ENCODE results near the gene NAALADL2.

The NAALADL2 gene

GRCh38 chr3:175737646-175738572 lies 878.8 kb downstream of the NAALADL2 start:
- TF ChIP-seq, protein P1, sequence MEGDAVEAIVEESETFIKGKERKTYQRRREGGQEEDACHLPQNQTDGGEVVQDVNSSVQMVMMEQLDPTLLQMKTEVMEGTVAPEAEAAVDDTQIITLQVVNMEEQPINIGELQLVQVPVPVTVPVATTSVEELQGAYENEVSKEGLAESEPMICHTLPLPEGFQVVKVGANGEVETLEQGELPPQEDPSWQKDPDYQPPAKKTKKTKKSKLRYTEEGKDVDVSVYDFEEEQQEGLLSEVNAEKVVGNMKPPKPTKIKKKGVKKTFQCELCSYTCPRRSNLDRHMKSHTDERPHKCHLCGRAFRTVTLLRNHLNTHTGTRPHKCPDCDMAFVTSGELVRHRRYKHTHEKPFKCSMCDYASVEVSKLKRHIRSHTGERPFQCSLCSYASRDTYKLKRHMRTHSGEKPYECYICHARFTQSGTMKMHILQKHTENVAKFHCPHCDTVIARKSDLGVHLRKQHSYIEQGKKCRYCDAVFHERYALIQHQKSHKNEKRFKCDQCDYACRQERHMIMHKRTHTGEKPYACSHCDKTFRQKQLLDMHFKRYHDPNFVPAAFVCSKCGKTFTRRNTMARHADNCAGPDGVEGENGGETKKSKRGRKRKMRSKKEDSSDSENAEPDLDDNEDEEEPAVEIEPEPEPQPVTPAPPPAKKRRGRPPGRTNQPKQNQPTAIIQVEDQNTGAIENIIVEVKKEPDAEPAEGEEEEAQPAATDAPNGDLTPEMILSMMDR (IDR thresholded peaks at IDR 0.05; ENCODE audit: borderline replicate concordance, extremely low read depth, low read length, poor library complexity, severe bottlenecking): no peak
- TF ChIP-seq EZH2 (IDR thresholded peaks at IDR 0.05; ENCODE audit: borderline replicate concordance, low read depth, low read length, severe bottlenecking): no peak
- Histone ChIP-seq H3K27ac (ENCODE audit: low read length) (no peak overlapping the region), H3K4me1 (ENCODE audit: insufficient read depth, low read length) (no peaks in the 10 kb centered on the region), H3K4me2 (ENCODE audit: insufficient read depth, low read length) (no peak overlapping the region), H4K20me1 (ENCODE audit: insufficient read depth, low read length) (no peaks in the 10 kb centered on the region), H2AFZ (ENCODE audit: low read depth, low read length) (no peak overlapping the region), H3K27me3 (ENCODE audit: insufficient read depth, low read length, poor library complexity) (no peaks in the 10 kb centered on the region), H3K9ac (ENCODE audit: low read depth, low read length) (no peak overlapping the region), H3K79me2 (ENCODE audit: insufficient read depth, low read length) (no peaks in the 10 kb centered on the region), H3K4me3 (ENCODE audit: low read depth in 1 of 2, low read length in 2 of 2) (no peak overlapping the region), H3K9me3 (ENCODE audit: insufficient read depth, low read length, severe bottlenecking) (no peaks in the 10 kb centered on the region), H3K36me3 (ENCODE audit: insufficient read depth, low read length) (no peaks in the 10 kb centered on the region)
- no peak for DNase-seq
- ATAC-seq (ENCODE audit: insufficient read depth, low read depth): no peak

- H3K4me2 ChIP-seq (ENCODE audit: insufficient read depth, low read length): no peak overlapping the region
These were observed 882.8 kb downstream of the NAALADL2 start for GRCh38 chr3:175741951-175742350.

GRCh38 chr3:175743733-175744400 lies 884.7 kb downstream of the NAALADL2 start:
- Histone ChIP-seq H3K27ac (ENCODE audit: low read length) (no peak overlapping the region), H4K20me1 (ENCODE audit: insufficient read depth, low read length) (no peaks in the 10 kb centered on the region), H2AFZ (ENCODE audit: low read depth, low read length) (no peak overlapping the region), H3K79me2 (ENCODE audit: insufficient read depth, low read length) (no peaks in the 10 kb centered on the region), H3K27me3 (ENCODE audit: insufficient read depth, low read length, poor library complexity) (no peaks in the 10 kb centered on the region), H3K9me3 (ENCODE audit: insufficient read depth, low read length, severe bottlenecking) (no peaks in the 10 kb centered on the region), H3K4me3 (ENCODE audit: low read depth in 1 of 2, low read length in 2 of 2) (no peak overlapping the region), H3K36me3 (ENCODE audit: insufficient read depth, low read length) (no peaks in the 10 kb centered on the region), H3K9ac (ENCODE audit: low read depth, low read length) (no peak overlapping the region), H3K4me1 (ENCODE audit: insufficient read depth, low read length) (no peaks in the 10 kb centered on the region), H3K4me2 (ENCODE audit: insufficient read depth, low read length) (no peak overlapping the region)
- no peak for DNase-seq
- ATAC-seq (ENCODE audit: insufficient read depth, low read depth): no peak
- TF ChIP-seq, protein P1 (IDR thresholded peaks at IDR 0.05; ENCODE audit: borderline replicate concordance, extremely low read depth, low read length, poor library complexity, severe bottlenecking): no peak

More at GRCh38 chr3:175741951-175742350, 882.8 kb downstream of the NAALADL2 start:
- no peak overlapping the region for H2AFZ ChIP-seq (ENCODE audit: low read depth, low read length)
- no peak for ATAC-seq (ENCODE audit: insufficient read depth, low read depth)
- no peaks in the 10 kb centered on the region for H3K79me2 ChIP-seq (ENCODE audit: insufficient read depth, low read length)
- no peak overlapping the region for H3K9ac ChIP-seq (ENCODE audit: low read depth, low read length)
- no peaks in the 10 kb centered on the region for H3K4me1 ChIP-seq (ENCODE audit: insufficient read depth, low read length)
- H3K27ac ChIP-seq (ENCODE audit: low read length): no peak overlapping the region
- no peaks in the 10 kb centered on the region for H3K9me3 ChIP-seq (ENCODE audit: insufficient read depth, low read length, severe bottlenecking)
- no peaks in the 10 kb centered on the region for H3K27me3 ChIP-seq (ENCODE audit: insufficient read depth, low read length, poor library complexity)
- TF ChIP-seq, protein P1 (IDR thresholded peaks at IDR 0.05; ENCODE audit: borderline replicate concordance, extremely low read depth, low read length, poor library complexity, severe bottlenecking): no peak
- no peak for TF ChIP-seq EZH2 (IDR thresholded peaks at IDR 0.05; ENCODE audit: borderline replicate concordance, low read depth, low read length, severe bottlenecking)
- H3K4me3 ChIP-seq (ENCODE audit: low read depth in 1 of 2, low read length in 2 of 2): no peak overlapping the region
- H3K36me3 ChIP-seq (ENCODE audit: insufficient read depth, low read length): no peaks in the 10 kb centered on the region
- H4K20me1 ChIP-seq (ENCODE audit: insufficient read depth, low read length): no peaks in the 10 kb centered on the region
- no peak for DNase-seq

Data from DND-41 (cell line).